A673 (cell line): Measurements from ENCODE around the gene CMIP.

Experiments used
- EZH2 ChIP-seq: fragments of 200-600 bp; sonication (generic); IDR thresholded peaks from 2 replicates; pipeline ENCODE4 v1.6.1; 2017; ENCODE audit warnings: borderline replicate concordance, low read depth, mild to moderate bottlenecking, mixed read lengths, antibody characterized with exemption, low read length; ENCODE audit not compliant: poor library complexity, severe bottlenecking
- TF ChIP-seq, protein P1 (sequence below): fragments of 300-800, 200-600 bp; sonication (generic); conservative IDR thresholded peaks from 2 replicates; pipeline ENCODE4 v1.5.1; 2017; ENCODE audit warnings: low read depth, mild to moderate bottlenecking, antibody characterized with exemption, low read length, moderate library complexity, mixed read lengths

DNA sequence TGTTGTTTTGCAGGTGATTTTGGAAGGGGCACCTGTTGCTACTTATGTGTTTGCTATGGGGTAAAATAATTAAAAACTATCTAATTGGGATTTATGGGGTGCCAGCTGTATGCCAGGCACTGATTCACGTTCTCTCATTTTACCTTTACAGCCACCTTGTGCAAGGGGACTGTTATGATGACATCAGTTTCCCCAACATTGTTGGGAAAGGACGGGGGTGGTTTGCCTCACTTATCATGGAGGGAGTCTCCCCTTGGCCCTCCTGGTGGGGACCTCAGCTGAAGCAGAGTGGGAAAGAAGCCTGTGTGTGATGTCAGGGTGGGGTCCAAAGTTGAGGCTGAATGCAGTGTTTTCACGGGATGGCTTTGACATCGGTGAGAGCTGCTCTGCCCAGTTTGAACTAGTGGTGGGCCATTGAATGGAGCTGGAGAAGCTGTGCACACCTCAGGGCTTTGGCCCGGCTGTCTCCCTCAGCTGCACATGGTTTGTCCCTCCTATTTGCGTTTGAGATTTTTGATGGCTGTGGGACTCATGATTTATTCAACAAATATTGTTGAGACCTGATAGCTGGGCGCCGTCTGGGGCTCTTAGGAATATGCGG is 36.1 kb downstream of the CMIP start:
- TF ChIP-seq, protein P1, sequence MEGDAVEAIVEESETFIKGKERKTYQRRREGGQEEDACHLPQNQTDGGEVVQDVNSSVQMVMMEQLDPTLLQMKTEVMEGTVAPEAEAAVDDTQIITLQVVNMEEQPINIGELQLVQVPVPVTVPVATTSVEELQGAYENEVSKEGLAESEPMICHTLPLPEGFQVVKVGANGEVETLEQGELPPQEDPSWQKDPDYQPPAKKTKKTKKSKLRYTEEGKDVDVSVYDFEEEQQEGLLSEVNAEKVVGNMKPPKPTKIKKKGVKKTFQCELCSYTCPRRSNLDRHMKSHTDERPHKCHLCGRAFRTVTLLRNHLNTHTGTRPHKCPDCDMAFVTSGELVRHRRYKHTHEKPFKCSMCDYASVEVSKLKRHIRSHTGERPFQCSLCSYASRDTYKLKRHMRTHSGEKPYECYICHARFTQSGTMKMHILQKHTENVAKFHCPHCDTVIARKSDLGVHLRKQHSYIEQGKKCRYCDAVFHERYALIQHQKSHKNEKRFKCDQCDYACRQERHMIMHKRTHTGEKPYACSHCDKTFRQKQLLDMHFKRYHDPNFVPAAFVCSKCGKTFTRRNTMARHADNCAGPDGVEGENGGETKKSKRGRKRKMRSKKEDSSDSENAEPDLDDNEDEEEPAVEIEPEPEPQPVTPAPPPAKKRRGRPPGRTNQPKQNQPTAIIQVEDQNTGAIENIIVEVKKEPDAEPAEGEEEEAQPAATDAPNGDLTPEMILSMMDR, result no peak
- no peak for TF ChIP-seq EZH2
